GM19193 (cell line): ENCODE measurements around the gene AGPAT3.

ENCODE experiments used
- POLR2A ChIP-seq: IDR thresholded peaks from 4 replicates; pipeline ENCODE4 v1.6.1; 2011; ENCODE audit not compliant: insufficient read depth, insufficient read length; ENCODE audit errors: extremely low read depth

AGPAT3 gene

GRCh38 chr21:44011579-44012473, 146.8 kb downstream of the AGPAT3 start, which contains the start of gene TRAPPC10:
TSS of gene TRAPPC10 (plus strand) at chr21:44012309. CDS start at chr21:44012494, 185 bp downstream.
- peak; percentile 91 for TF ChIP-seq POLR2A

- TF ChIP-seq POLR2A = no peak
Observed at GRCh38 chr21:44012474-44013379, 147.7 kb downstream of the AGPAT3 start.

- no peak for TF ChIP-seq POLR2A
Observed at GRCh38 chr21:44013380-44014088, 148.5 kb downstream of the AGPAT3 start.

- no peak for TF ChIP-seq POLR2A
Observed at GRCh38 chr21:44017601-44018000, 152.6 kb downstream of the AGPAT3 start.

- TF ChIP-seq POLR2A = no peak
Observed at GRCh38 chr21:44018127-44018526, 153.1 kb downstream of the AGPAT3 start.

- no peak for TF ChIP-seq POLR2A
Observed at GRCh38 chr21:44018813-44019567, 154.0 kb downstream of the AGPAT3 start.

GRCh38 chr21:44019568-44019958, 154.5 kb downstream of the AGPAT3 start:
- TF ChIP-seq POLR2A = no peak

- no peak for TF ChIP-seq POLR2A
Observed at GRCh38 chr21:44020551-44020950, 155.5 kb downstream of the AGPAT3 start.

GRCh38 chr21:44021064-44021463, 156.0 kb downstream of the AGPAT3 start:
- no peak for TF ChIP-seq POLR2A

- TF ChIP-seq POLR2A = no peak
Observed at GRCh38 chr21:44024257-44024656, 159.2 kb downstream of the AGPAT3 start.

- TF ChIP-seq POLR2A = no peak
Observed at GRCh38 chr21:44024887-44025353, 159.9 kb downstream of the AGPAT3 start.

- no peak for TF ChIP-seq POLR2A
Observed at GRCh38 chr21:44027607-44028286, 162.7 kb downstream of the AGPAT3 start.

- TF ChIP-seq POLR2A = no peak
Observed at GRCh38 chr21:44028287-44028659, 163.2 kb downstream of the AGPAT3 start.
